OCI-LY3 (cell line): ENCODE results near the gene NFIA.

Experiments used
- EZH2phosphoT487 ChIP-seq: fragments of 200-600 bp; shearing (Covaris generic); IDR thresholded peaks from 2 replicates; pipeline ENCODE4 v1.6.1; 2018; ENCODE audit warnings: antibody characterized with exemption, mixed run types, low read depth
- TF ChIP-seq, protein P1 (sequence below): fragments of 200-600, 300-600 bp; sonication (generic); IDR thresholded peaks from 2 replicates; pipeline ENCODE4 v1.5.1; 2014; ENCODE audit warnings: antibody characterized with exemption, low read length, low read depth

DNA sequence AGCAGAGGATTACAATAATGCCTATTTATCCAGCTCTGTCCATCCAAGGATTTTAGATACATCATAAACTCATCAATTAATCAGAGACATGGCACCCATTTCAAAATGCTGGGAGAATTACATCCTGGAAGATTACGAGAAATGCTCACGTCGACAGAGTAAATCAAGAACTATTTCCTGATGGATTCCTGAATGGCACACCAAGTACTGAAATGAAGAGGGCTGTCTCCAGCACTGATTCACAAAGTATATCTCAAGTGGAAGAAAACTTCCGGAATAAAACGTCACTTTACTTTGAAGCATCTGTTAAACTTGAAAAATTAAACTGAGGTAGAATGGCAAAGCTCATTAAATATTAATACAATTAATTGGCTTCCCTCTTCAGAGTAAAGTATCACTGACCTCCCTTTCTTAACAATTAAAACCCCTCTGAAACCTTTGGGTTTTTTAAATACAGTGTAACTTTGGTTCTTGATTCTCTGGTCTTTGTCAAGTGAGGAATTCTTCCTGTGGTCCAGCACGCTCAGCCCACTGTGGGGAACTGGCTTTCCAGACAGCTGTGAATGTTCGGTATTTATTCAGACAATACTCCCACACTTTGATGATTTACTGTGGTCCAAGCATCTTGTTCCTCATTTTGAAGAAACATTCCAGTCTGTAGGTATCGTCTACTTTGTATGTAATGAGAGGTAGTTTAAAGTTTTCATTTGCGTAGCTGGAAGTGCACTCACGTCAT is 288.0 kb downstream of the NFIA start:
- TF ChIP-seq, protein P1, sequence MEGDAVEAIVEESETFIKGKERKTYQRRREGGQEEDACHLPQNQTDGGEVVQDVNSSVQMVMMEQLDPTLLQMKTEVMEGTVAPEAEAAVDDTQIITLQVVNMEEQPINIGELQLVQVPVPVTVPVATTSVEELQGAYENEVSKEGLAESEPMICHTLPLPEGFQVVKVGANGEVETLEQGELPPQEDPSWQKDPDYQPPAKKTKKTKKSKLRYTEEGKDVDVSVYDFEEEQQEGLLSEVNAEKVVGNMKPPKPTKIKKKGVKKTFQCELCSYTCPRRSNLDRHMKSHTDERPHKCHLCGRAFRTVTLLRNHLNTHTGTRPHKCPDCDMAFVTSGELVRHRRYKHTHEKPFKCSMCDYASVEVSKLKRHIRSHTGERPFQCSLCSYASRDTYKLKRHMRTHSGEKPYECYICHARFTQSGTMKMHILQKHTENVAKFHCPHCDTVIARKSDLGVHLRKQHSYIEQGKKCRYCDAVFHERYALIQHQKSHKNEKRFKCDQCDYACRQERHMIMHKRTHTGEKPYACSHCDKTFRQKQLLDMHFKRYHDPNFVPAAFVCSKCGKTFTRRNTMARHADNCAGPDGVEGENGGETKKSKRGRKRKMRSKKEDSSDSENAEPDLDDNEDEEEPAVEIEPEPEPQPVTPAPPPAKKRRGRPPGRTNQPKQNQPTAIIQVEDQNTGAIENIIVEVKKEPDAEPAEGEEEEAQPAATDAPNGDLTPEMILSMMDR: no peak
- no peak for TF ChIP-seq EZH2phosphoT487
